ENCODE results near the gene FHIT. TPM values are rescaled to one million over a fixed set of nuclear protein-coding genes. Genes with fewer than 3 reads are reported as not detected.

The FHIT gene
- total and polyA plus RNA-seq, 10 of the 15 experiments (the other 5 are each of a cell fraction or from before 2014, with no cell fraction given): 4.2 to 14.9 (median 9.4) TPM

DNA sequence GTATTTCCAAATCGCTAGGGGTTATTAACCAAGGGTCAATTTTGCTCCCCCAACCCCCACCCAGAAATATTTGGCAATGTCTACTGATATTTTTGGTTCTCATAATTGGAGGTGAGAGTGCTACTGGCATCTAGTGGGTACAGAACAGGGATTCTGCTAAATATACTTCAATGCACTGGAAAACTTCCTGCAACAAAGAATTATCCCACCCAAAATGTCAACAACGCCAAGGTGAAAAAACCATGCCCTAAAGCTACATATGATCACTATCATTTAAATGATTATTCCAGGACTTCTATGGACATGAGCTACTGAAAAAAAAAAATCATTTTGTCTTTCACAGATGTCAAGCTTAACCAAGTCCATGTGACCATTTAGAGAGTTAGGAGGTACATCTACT lies 867.9 kb downstream of the FHIT start:
- Histone ChIP-seq H3K4me2 (ENCODE audit: control insufficient read depth, insufficient read depth) (no peak overlapping the region), H3K27ac (ENCODE audit: control insufficient read depth, insufficient read depth) (no peak overlapping the region), H3K4me1 (ENCODE audit: control insufficient read depth, insufficient read depth, low read length) (no peaks in the 10 kb centered on the region), H3K4me3 (no peak overlapping the region), H3K9ac (ENCODE audit: control insufficient read depth, insufficient read depth, low read length) (no peak overlapping the region), H3K79me2 (ENCODE audit: control insufficient read depth, insufficient read depth, low read length) (no peaks in the 10 kb centered on the region), H2AFZ (ENCODE audit: control insufficient read depth, low read depth, low read length) (no peak overlapping the region), H3K9me3 (replicated peaks; ENCODE audit: control insufficient read depth, insufficient read depth, low read length) (no peaks in the 10 kb centered on the region), H3K27me3 (replicated peaks in 1 of 2; ENCODE audit: control insufficient read depth in 2 of 2, insufficient read depth in 2 of 2, low read length in 1 of 2) (no peaks in the 10 kb centered on the region), H4K20me1 (ENCODE audit: control insufficient read depth, insufficient read depth) (no peaks in the 10 kb centered on the region), H3K36me3 (ENCODE audit: control insufficient read depth in 2 of 2, insufficient read depth in 2 of 2, low read length in 1 of 2) (no peaks in the 10 kb centered on the region)
- no peak for TF ChIP-seq TARDBP (IDR thresholded peaks at IDR 0.05; ENCODE audit: borderline replicate concordance)
- no peak for TF ChIP-seq MEF2A (IDR thresholded peaks at IDR 0.05; ENCODE audit: insufficient read depth, low read depth, low read length)
- no peak for TF ChIP-seq CBX5 (IDR thresholded peaks at IDR 0.05; ENCODE audit: low read depth)
- TF ChIP-seq NFXL1 (IDR thresholded peaks at IDR 0.05; ENCODE audit: borderline replicate concordance): no peak
- TF ChIP-seq ZZZ3 (IDR thresholded peaks at IDR 0.05; ENCODE audit: control insufficient read depth, insufficient read length, low read depth): no peak
- no peak for TF ChIP-seq BCL3 (IDR thresholded peaks at IDR 0.05; ENCODE audit: borderline replicate concordance, insufficient read depth, low read depth, low read length, poor library complexity, severe bottlenecking)
- no peak for TF ChIP-seq YY1 (IDR thresholded peaks at IDR 0.05; ENCODE audit: low read depth, low read length)
- TF ChIP-seq CEBPB (IDR thresholded peaks at IDR 0.05; ENCODE audit: borderline replicate concordance in 1 of 2, low read depth in 2 of 2, low read length in 2 of 2): no peak
- in situ Hi-C loops (cut with MboI) (no loop called here), intact Hi-C loops (cut with micrococcal nuclease; ENCODE audit: unreplicated experiment) (no loop called here)
- ChIA-PET RAD21 (ENCODE audit: unreplicated experiment) (no interaction called here), CTCF (no interaction called here), SMC1A (ENCODE audit: uncharacterized antibody, unreplicated experiment) (no interaction called here), POLR2A (no interaction called here)
- no peak for FAIRE-seq
- 21% methylated on average over 2 of the region's 2 CpGs for WGBS (ENCODE audit: insufficient coverage, insufficient replicate concordance, low lambda C conversion rate, missing lambda C conversion rate)
- BruUV-seq (replicated peaks): no TSS peak
- ATAC-seq: no peak
- DNase-seq (ENCODE audit: low read depth, low spot score): no peak
